MCF 10A (cell line): ENCODE measurements around the gene C2orf78. TPM values are rescaled to one million over a fixed set of nuclear protein-coding genes. Genes with fewer than 3 reads are reported as not detected.
"Not testable (repeated sequence)": the region's sequence is repeated elsewhere in the genome, so short reads cannot be mapped to it uniquely, and the experiment has no call there.

Source experiments
- BruUV-seq: library from RNA; stranded (reverse); fragments of 400-500 nt; replicated peaks from 2 replicates; lab custom pipeline; 2021; lab: Mats Ljungman, UMichigan
- CTCF ChIA-PET: fragments of 300-600 bp; sonication (Branson Sonifier 250); formaldehyde crosslinking; extraction: SDS; loops from one replicate; lab custom pipeline; 2021; ENCODE audit warnings: antibody characterized with exemption, inconsistent platforms; lab: Yijun Ruan, JAX
- POLR2A ChIA-PET: fragments of 300-600, 350-650 bp; sonication (Branson Sonifier 250); formaldehyde crosslinking; extraction: SDS; loops from one replicate; lab custom pipeline; 2020; ENCODE audit warnings: antibody characterized with exemption, inconsistent platforms; lab: Yijun Ruan, JAX
- DNase-seq: peaks from one replicate; pipeline ENCODE4 v3.0.0-alpha.2; 2018; ENCODE audit not compliant: unreplicated experiment
- H3K27ac Mint-ChIP-seq: one replicate; pipeline ENCODE4 v1.8.0; 2022; ENCODE audit warnings: mild to moderate bottlenecking, low read depth, mixed read lengths; ENCODE audit not compliant: unreplicated experiment
- H3K27me3 Mint-ChIP-seq: one replicate; pipeline ENCODE4 v1.8.0; 2022; ENCODE audit warnings: mixed read lengths; ENCODE audit not compliant: insufficient read depth, unreplicated experiment
- H3K36me3 Mint-ChIP-seq: one replicate; pipeline ENCODE4 v1.8.0; 2022; ENCODE audit warnings: mild to moderate bottlenecking, moderate library complexity, mixed read lengths; ENCODE audit not compliant: insufficient read depth, unreplicated experiment
- H3K4me1 Mint-ChIP-seq: one replicate; pipeline ENCODE4 v1.8.0; 2022; ENCODE audit warnings: mixed read lengths; ENCODE audit not compliant: insufficient read depth, unreplicated experiment
- H3K4me3 Mint-ChIP-seq: one replicate; pipeline ENCODE4 v1.8.0; 2022; ENCODE audit warnings: mild to moderate bottlenecking, moderate library complexity, mixed read lengths; ENCODE audit not compliant: unreplicated experiment
- H3K9me3 Mint-ChIP-seq: one replicate; pipeline ENCODE4 v1.8.0; 2022; ENCODE audit warnings: mixed read lengths; ENCODE audit not compliant: unreplicated experiment
- intact Hi-C: fragments of 100-400 bp; cut with micrococcal nuclease; formaldehyde crosslinking; loops from 2 replicates; pipeline ENCODE4 v1.14.1; 2022
- total RNA-seq: library from RNA; stranded (reverse); gene quantifications from 2 replicates; pipeline ENCODE4 v1.2.3, GENCODE V29; 2022
- TF ChIP-seq, protein P1 (sequence below): fragments of 200-600 bp; IDR thresholded peaks from one replicate; pipeline ENCODE4 v1.8.0; 2022; ENCODE audit warnings: antibody characterized with exemption, mild to moderate bottlenecking; ENCODE audit not compliant: unreplicated experiment

C2orf78 gene
- total RNA-seq, 1 experiment from 2014 or later = not detected

DNA sequence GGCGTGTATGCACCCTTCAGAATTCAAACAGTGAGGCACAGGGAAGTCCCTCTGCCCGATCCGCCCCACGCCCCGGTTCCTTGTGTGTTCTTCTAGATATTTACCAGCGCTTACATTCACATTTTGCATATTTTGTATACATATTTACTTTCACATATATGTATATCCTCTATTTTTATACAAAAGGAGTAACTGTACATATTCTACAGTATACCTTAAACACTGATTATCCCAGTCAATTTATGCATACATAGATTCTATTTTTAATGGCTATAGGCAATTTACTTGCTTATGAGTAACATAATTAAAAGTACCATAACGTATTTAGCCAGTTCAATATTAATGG is 3.8 kb upstream of the C2orf78 start:
- no peak for DNase-seq
- intact Hi-C loops = loop anchor here (1.0 kb wide), 1 partner anchor 26 kb away; no protein-coding TSS in a partner anchor
- Mint-ChIP-seq H3K4me3 (peak overlapping the region; percentile 94), H3K27ac (peak overlapping the region; percentile 96), H3K27me3 (no peaks in the 10 kb centered on the region), H3K4me1 (peaks cover 25% of the 10 kb centered on the region), H3K36me3 (peaks cover 24% of the 10 kb centered on the region), H3K9me3 (no peaks in the 10 kb centered on the region)
- TF ChIP-seq, protein P1, sequence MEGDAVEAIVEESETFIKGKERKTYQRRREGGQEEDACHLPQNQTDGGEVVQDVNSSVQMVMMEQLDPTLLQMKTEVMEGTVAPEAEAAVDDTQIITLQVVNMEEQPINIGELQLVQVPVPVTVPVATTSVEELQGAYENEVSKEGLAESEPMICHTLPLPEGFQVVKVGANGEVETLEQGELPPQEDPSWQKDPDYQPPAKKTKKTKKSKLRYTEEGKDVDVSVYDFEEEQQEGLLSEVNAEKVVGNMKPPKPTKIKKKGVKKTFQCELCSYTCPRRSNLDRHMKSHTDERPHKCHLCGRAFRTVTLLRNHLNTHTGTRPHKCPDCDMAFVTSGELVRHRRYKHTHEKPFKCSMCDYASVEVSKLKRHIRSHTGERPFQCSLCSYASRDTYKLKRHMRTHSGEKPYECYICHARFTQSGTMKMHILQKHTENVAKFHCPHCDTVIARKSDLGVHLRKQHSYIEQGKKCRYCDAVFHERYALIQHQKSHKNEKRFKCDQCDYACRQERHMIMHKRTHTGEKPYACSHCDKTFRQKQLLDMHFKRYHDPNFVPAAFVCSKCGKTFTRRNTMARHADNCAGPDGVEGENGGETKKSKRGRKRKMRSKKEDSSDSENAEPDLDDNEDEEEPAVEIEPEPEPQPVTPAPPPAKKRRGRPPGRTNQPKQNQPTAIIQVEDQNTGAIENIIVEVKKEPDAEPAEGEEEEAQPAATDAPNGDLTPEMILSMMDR = no peak
- ChIA-PET POLR2A (interaction anchor here (0.8 to 1.1 kb wide), 2 partner anchors 48 to 147 kb away, joined by 3 to 4 read pairs; partner anchors contain the start of gene STAMBP), CTCF (interaction anchor here (0.6 to 2.2 kb wide), 3 partner anchors 44 to 501 kb away, joined by 3 to 7 read pairs (median 3); no protein-coding TSS in a partner anchor)
- no TSS peak for BruUV-seq

DNA sequence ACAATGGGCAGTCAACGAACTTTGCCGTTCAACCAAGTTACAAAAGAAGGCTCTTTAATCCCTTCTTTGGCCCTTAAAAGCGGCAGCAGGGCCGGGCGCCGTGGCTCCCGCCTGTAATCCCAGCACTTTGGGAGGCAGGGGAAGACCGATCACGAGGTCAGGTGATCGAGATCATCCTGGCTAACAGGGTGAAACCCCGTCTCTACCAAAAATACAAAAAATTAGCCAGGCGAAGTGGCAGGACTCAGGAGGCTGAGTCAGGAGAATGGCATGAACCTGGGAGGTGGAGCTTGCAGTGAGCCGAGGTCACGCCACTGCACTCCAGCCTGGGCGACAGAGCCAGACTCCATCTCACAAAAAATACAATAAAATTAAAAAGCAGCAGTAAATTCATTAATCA is 581 bp upstream of the C2orf78 start:
- intact Hi-C loops, BruUV-seq: not testable (repeated sequence)
- POLR2A ChIA-PET = interaction anchor here (0.6 kb wide), 1 partner anchor 412 kb away, joined by 3 read pairs; no protein-coding TSS in a partner anchor

DNA sequence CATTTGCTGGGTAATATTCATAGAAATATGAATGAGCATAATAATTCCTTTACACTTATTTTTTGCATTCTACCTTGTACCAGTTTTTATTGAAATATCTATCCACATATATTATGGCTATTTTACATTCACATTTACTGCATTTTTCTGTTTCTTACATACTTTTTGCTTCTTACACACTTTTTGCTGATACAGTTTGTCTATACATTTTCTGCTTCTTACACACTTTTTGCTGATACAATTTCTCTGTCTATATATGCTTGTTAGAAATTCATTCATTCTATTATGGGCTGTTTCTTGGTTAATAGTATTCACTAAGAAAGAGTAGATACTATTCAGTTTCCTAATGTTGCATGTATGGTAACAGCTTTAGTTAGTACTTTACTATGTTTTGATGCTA is 27.9 kb downstream of the C2orf78 start:
- Mint-ChIP-seq H3K27me3 (no peaks in the 10 kb centered on the region), H3K9me3 (no peaks in the 10 kb centered on the region), H3K27ac (no peak overlapping the region), H3K36me3 (no peaks in the 10 kb centered on the region), H3K4me3 (no peak overlapping the region), H3K4me1 (no peaks in the 10 kb centered on the region)
- ChIA-PET POLR2A (interaction anchor here (0.7 kb wide), 1 partner anchor 335 kb away, joined by 5 read pairs; no protein-coding TSS in a partner anchor), CTCF (interaction anchor here (0.7 to 1.7 kb wide), 3 partner anchors 9 to 268 kb away, joined by 3 to 5 read pairs (median 5); no protein-coding TSS in a partner anchor)
- no peak for DNase-seq
- intact Hi-C loops = no loop called here
- TF ChIP-seq, protein P1 = no peak
- BruUV-seq = no TSS peak

More for the DNA sequence above, 581 bp upstream of the C2orf78 start:
- H3K4me1 Mint-ChIP-seq = peaks cover 10% of the 10 kb centered on the region
- CTCF ChIA-PET, H3K27me3 Mint-ChIP-seq, H3K9me3 Mint-ChIP-seq, H3K4me3 Mint-ChIP-seq, H3K36me3 Mint-ChIP-seq: not testable (repeated sequence)
- peak overlapping the region; percentile 72 for H3K27ac Mint-ChIP-seq
- peak; percentile 53 for DNase-seq

DNA sequence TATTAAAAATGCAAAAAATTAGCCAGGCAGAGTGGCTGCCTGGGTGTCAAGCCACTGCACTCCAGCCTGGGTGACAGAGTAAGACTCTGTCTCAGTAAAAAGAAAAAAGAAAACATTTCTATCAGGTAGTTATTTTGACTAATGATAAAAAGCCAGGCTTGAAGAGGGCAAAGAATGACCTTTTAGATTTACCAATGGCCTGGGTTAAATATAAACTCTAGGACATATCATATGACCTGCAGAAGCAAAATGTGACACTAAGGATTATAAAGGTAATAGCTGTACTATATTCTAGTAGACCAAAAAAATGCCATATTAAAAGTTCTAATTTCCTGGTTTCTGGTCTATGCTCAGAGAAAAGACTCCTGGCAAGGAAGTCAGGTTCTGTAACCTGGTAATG is 28.7 kb downstream of the C2orf78 start:
- ChIA-PET POLR2A (interaction anchor here (0.7 kb wide), 1 partner anchor 335 kb away, joined by 5 read pairs; no protein-coding TSS in a partner anchor), CTCF (interaction anchor here (0.9 to 1.7 kb wide), 2 partner anchors 15 to 523 kb away, joined by 4 to 5 read pairs; no protein-coding TSS in a partner anchor)
- no peak overlapping the region for H3K4me3 Mint-ChIP-seq
- H3K9me3 Mint-ChIP-seq = no peaks in the 10 kb centered on the region
- H3K4me1 Mint-ChIP-seq = no peaks in the 10 kb centered on the region
- H3K36me3 Mint-ChIP-seq = no peaks in the 10 kb centered on the region
- DNase-seq = no peak
- no peaks in the 10 kb centered on the region for H3K27me3 Mint-ChIP-seq
- TF ChIP-seq, protein P1 = no peak
- no peak overlapping the region for H3K27ac Mint-ChIP-seq
- intact Hi-C loops = no loop called here
- no TSS peak for BruUV-seq
